ENCODE data around the gene OR9Q2.

Gene OR9Q2

GRCh38 chr11:58188770-58189169 is at the start of gene OR9Q2:
Gene OR9Q2, plus strand, starts transcription at chr11:58189070. Its CDS starts 1,421 bp downstream, at chr11:58190491.
- H3K4me3 ChIP-seq (ENCODE audit: low read depth, low read length): no peak within 1 kb of the TSS
- TF ChIP-seq CTCF (IDR thresholded peaks at IDR 0.05; ENCODE audit: low read depth, low read length, missing control alignments): no peak
- no peak for DNase-seq (ENCODE audit: low read depth)

GRCh38 chr11:58142761-58143160 is 46.1 kb upstream of the OR9Q2 start:
- DNase-seq (ENCODE audit: low read depth): no peak
- no peak overlapping the region for H3K4me3 ChIP-seq (ENCODE audit: low read depth, low read length)
- no peak for TF ChIP-seq CTCF (IDR thresholded peaks at IDR 0.05; ENCODE audit: low read depth, low read length, missing control alignments)

GRCh38 chr11:58152781-58153180 is 36.1 kb upstream of the OR9Q2 start:
- no peak for TF ChIP-seq CTCF (IDR thresholded peaks at IDR 0.05; ENCODE audit: low read depth, low read length, missing control alignments)
- H3K4me3 ChIP-seq (ENCODE audit: low read depth, low read length): no peak overlapping the region
- no peak for DNase-seq (ENCODE audit: low read depth)

- TF ChIP-seq CTCF (IDR thresholded peaks at IDR 0.05; ENCODE audit: low read depth, low read length, missing control alignments): no peak
- DNase-seq (ENCODE audit: low read depth): no peak
- H3K4me3 ChIP-seq (ENCODE audit: low read depth, low read length): no peak overlapping the region
Measured at GRCh38 chr11:58164389-58164788, 24.5 kb upstream of the OR9Q2 start.

GRCh38 chr11:58164990-58165389 is 23.9 kb upstream of the OR9Q2 start:
- TF ChIP-seq CTCF (IDR thresholded peaks at IDR 0.05; ENCODE audit: low read depth, low read length, missing control alignments): no peak
- no peak for DNase-seq (ENCODE audit: low read depth)
- no peak overlapping the region for H3K4me3 ChIP-seq (ENCODE audit: low read depth, low read length)

GRCh38 chr11:58165504-58166106 is 23.3 kb upstream of the OR9Q2 start:
- no peak overlapping the region for H3K4me3 ChIP-seq (ENCODE audit: low read depth, low read length)
- TF ChIP-seq CTCF (IDR thresholded peaks at IDR 0.05; ENCODE audit: low read depth, low read length, missing control alignments): no peak
- DNase-seq (ENCODE audit: low read depth): no peak

GRCh38 chr11:58177409-58178054 is 11.3 kb upstream of the OR9Q2 start:
- no peak for DNase-seq (ENCODE audit: low read depth)
- H3K4me3 ChIP-seq (ENCODE audit: low read depth, low read length): no peak overlapping the region
- TF ChIP-seq CTCF (IDR thresholded peaks at IDR 0.05; ENCODE audit: low read depth, low read length, missing control alignments): no peak

Measured in GM12864 (cell line).